Measurements from ENCODE around the gene KCNMA1. TPM values are rescaled to one million over a fixed set of nuclear protein-coding genes. Genes with fewer than 3 reads are reported as not detected.
A peak's percentile ranks its signal among the peaks of the same experiment; 100 is the strongest.

KCNMA1 gene
- total RNA-seq, 4 donors from 2014 or later, result 68.4 to 170 (median 119) TPM

DNA sequence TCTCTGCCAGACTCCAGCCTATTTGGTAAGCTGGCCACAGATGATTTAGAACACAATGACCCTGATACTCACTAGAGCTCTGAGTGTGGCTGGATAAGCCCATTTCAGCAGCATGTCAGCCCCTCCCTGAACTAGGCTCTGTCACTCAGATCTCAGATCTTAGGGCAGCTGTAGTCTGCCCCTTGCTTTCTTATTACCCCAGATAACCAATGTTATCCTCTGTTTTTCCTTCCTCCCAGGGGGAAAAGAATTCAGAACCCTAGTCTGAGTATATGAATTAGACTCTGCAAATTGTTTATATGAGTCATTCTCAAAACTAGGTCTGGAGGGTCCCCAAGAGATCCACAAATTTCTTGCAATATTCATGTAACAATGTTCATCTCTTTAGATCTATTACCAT lies 286.2 kb downstream of the KCNMA1 start:
- H3K27me3 ChIP-seq, result no peaks in the 10 kb centered on the region
- H3K9me3 ChIP-seq, result no peaks in the 10 kb centered on the region
- in situ Hi-C loops (cut with MboI; ENCODE audit: low pct_ligation_motif_present in 1 of 4, low pct_unique_long_range_greater_than_20kb in 1 of 4, low sequenced_read_pairs in 3 of 4), result no loop called here
- peaks cover 4 to 14% (median 6%) of the 10 kb centered on the region in 4 donors for H3K4me1 ChIP-seq
- TF ChIP-seq POLR2A (IDR thresholded peaks at IDR 0.05) (no peak), POLR2AphosphoS5 (IDR thresholded peaks at IDR 0.05) (no peak), EP300 (IDR thresholded peaks at IDR 0.05; ENCODE audit: low read depth) (no peak), CTCF (IDR thresholded peaks at IDR 0.05) (no peak)
- no peaks in the 10 kb centered on the region for H3K36me3 ChIP-seq
- peak overlapping the region in 2 of 4 donors; percentile 21 to 23 for H3K27ac ChIP-seq
- H3K4me3 ChIP-seq, result no peak overlapping the region
- intact Hi-C loops (cut with DNase I; ENCODE audit: low total_unique reads), result no loop called here
- no peak for DNase-seq

DNA sequence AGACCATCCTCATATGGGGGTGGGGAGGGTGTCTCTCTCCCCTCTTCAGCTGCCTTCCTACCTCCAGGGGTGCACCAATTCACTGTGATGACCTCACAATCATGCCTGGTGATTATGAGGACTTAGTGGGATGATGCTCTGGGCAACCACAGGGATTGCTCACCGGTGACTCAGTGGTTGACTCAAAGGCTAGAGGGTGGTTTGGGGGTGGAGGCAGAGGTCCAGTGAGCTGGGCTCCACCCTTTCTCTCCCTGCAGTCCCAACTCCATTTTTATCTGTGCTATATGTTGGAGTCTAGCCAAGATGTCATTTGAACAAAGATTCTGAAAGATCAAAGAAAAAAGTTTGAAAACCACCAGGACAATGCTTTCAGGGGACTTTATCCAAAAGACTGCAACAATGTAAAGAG lies 286.9 kb downstream of the KCNMA1 start:
- H3K36me3 ChIP-seq, result no peaks in the 10 kb centered on the region
- H3K27me3 ChIP-seq, result no peaks in the 10 kb centered on the region
- peak overlapping the region in 1 of 4 donors; percentile 21 for H3K27ac ChIP-seq
- DNase-seq, result no peak
- in situ Hi-C loops (cut with MboI; ENCODE audit: low pct_ligation_motif_present in 1 of 4, low pct_unique_long_range_greater_than_20kb in 1 of 4, low sequenced_read_pairs in 3 of 4) (no loop called here), intact Hi-C loops (cut with DNase I; ENCODE audit: low total_unique reads) (no loop called here)
- H3K9me3 ChIP-seq, result no peaks in the 10 kb centered on the region
- H3K4me1 ChIP-seq, result peaks cover 4 to 14% (median 6%) of the 10 kb centered on the region in 4 donors
- 45% methylated on average over 1 of the region's 1 CpG; no CpG with 5 or more reads in 1 of the 2 donors for WGBS, 2 donors (ENCODE audit: low coverage in 1 of 2)
- H3K4me3 ChIP-seq, result no peak overlapping the region
- no peak for TF ChIP-seq CTCF (IDR thresholded peaks at IDR 0.05)
- no peak for TF ChIP-seq POLR2A (IDR thresholded peaks at IDR 0.05)
- peak in 1 of 3 donors; percentile 27 for TF ChIP-seq POLR2AphosphoS5 (IDR thresholded peaks at IDR 0.05)
- TF ChIP-seq EP300 (IDR thresholded peaks at IDR 0.05; ENCODE audit: low read depth), result no peak

DNA sequence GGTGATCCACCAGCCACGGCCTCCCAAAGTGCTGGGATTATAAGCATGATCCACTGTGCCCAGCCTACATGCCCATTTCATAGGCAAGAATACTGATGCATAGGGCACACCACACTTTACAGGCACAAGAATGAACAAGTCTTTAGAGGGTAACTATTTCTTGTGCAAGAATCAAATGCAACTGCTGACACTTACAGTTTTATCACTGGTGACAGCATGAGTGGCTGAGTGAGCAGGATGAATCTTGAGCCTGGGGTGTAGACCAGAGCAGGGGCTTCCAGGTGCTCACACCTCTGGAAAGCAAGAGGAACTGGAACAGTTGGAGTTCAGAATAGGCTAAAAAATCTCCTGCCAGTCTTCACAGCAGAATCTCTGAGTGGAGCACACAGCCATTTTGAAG lies 287.5 kb downstream of the KCNMA1 start:
- intact Hi-C loops (cut with DNase I; ENCODE audit: low total_unique reads) (no loop called here), in situ Hi-C loops (cut with MboI; ENCODE audit: low pct_ligation_motif_present in 1 of 4, low pct_unique_long_range_greater_than_20kb in 1 of 4, low sequenced_read_pairs in 3 of 4) (no loop called here)

GRCh38 chr10:77349226-77349625 lies 288.4 kb downstream of the KCNMA1 start:
- intact Hi-C loops (cut with DNase I; ENCODE audit: low total_unique reads), result no loop called here
- Histone ChIP-seq H3K4me3 (no peak overlapping the region), H3K27ac (no peak overlapping the region), H3K4me1 (peaks cover 4 to 14% (median 6%) of the 10 kb centered on the region in 4 donors), H3K9me3 (no peaks in the 10 kb centered on the region), H3K36me3 (no peaks in the 10 kb centered on the region), H3K27me3 (no peaks in the 10 kb centered on the region)
- no peak for DNase-seq
- in situ Hi-C loops (cut with MboI; ENCODE audit: low pct_ligation_motif_present in 1 of 4, low pct_unique_long_range_greater_than_20kb in 1 of 4, low sequenced_read_pairs in 3 of 4), result no loop called here
- TF ChIP-seq POLR2A (IDR thresholded peaks at IDR 0.05) (no peak), POLR2AphosphoS5 (IDR thresholded peaks at IDR 0.05) (no peak), CTCF (IDR thresholded peaks at IDR 0.05) (no peak), EP300 (IDR thresholded peaks at IDR 0.05; ENCODE audit: low read depth) (no peak)
- WGBS, 2 donors (ENCODE audit: low coverage in 1 of 2), result 77% methylated on average over 2 of the region's 2 CpGs; no CpG with 5 or more reads in 1 of the 2 donors

More for the DNA sequence above, 287.5 kb downstream of the KCNMA1 start:
- TF ChIP-seq CTCF (IDR thresholded peaks at IDR 0.05) (no peak), EP300 (IDR thresholded peaks at IDR 0.05; ENCODE audit: low read depth) (no peak), POLR2AphosphoS5 (IDR thresholded peaks at IDR 0.05) (no peak), POLR2A (IDR thresholded peaks at IDR 0.05) (no peak)
- Histone ChIP-seq H3K9me3 (no peaks in the 10 kb centered on the region), H3K36me3 (no peaks in the 10 kb centered on the region), H3K27ac (peak overlapping the region in 2 of 4 donors; percentile 21 to 30), H3K27me3 (no peaks in the 10 kb centered on the region), H3K4me3 (no peak overlapping the region), H3K4me1 (peaks cover 4 to 14% (median 6%) of the 10 kb centered on the region in 4 donors)
- WGBS, 2 donors (ENCODE audit: low coverage in 1 of 2), result 100% methylated on average over 1 of the region's 1 CpG; no CpG with 5 or more reads in 1 of the 2 donors
- no peak for DNase-seq
